HG03469 (cell line): ENCODE results near the gene KRT71.
"Not testable (repeated sequence)": the region's sequence is repeated elsewhere in the genome, so short reads cannot be mapped to it uniquely, and the experiment has no call there.

Experiments used
- ATAC-seq: cut with Tn5 transposase; IDR thresholded peaks from one replicate; pipeline ENCODE4 v1.9.1; 2021; ENCODE audit warnings: mild to moderate bottlenecking, moderate library complexity, moderate number of reproducible peaks; ENCODE audit not compliant: unreplicated experiment

The KRT71 gene

GRCh38 chr12:52552681-52553195 lies at the start of gene KRT71:
Gene KRT71, minus strand, starts transcription at chr12:52553145. Its CDS starts 68 bp downstream, at chr12:52553077.
- ATAC-seq, result no peak

GRCh38 chr12:52602552-52602951 lies 49.6 kb upstream of the KRT71 start:
- ATAC-seq, result no peak

- ATAC-seq, result no peak
These were observed 48.7 kb upstream of the KRT71 start for GRCh38 chr12:52601671-52602070.

GRCh38 chr12:52600941-52601481 lies 48.1 kb upstream of the KRT71 start, which contains the start of gene KRT72:
Gene KRT72, minus strand, starts transcription at chr12:52601463. Its CDS starts 11 bp downstream, at chr12:52601452.
- ATAC-seq, result no peak

GRCh38 chr12:52600475-52600874 lies 47.5 kb upstream of the KRT71 start:
- ATAC-seq, result no peak

- no peak for ATAC-seq
These were observed 47.1 kb upstream of the KRT71 start for GRCh38 chr12:52600071-52600470.

GRCh38 chr12:52598966-52599365 lies 46.0 kb upstream of the KRT71 start:
- ATAC-seq, result no peak

- not testable (repeated sequence) for ATAC-seq
These were observed 41.3 kb upstream of the KRT71 start for GRCh38 chr12:52594237-52594636.

GRCh38 chr12:52591521-52591920 lies 38.6 kb upstream of the KRT71 start:
- ATAC-seq, result no peak

GRCh38 chr12:52590021-52590420 lies 37.1 kb upstream of the KRT71 start:
- ATAC-seq, result no peak

- ATAC-seq, result no peak
These were observed 34.6 kb upstream of the KRT71 start for GRCh38 chr12:52587563-52587962.

- no peak for ATAC-seq
These were observed 33.0 kb upstream of the KRT71 start for GRCh38 chr12:52585946-52586345.

GRCh38 chr12:52585066-52585465 lies 32.1 kb upstream of the KRT71 start:
- ATAC-seq, result no peak

GRCh38 chr12:52584156-52584682 lies 31.3 kb upstream of the KRT71 start:
- ATAC-seq, result no peak

GRCh38 chr12:52582971-52583456 lies 30.1 kb upstream of the KRT71 start:
- no peak for ATAC-seq

GRCh38 chr12:52582486-52582885 lies 29.5 kb upstream of the KRT71 start:
- no peak for ATAC-seq

GRCh38 chr12:52581481-52581880 lies 28.5 kb upstream of the KRT71 start:
- ATAC-seq, result no peak

GRCh38 chr12:52581066-52581465 lies 28.1 kb upstream of the KRT71 start:
- ATAC-seq, result no peak

GRCh38 chr12:52580496-52580895 lies 27.6 kb upstream of the KRT71 start:
- no peak for ATAC-seq

- ATAC-seq, result no peak
These were observed 26.8 kb upstream of the KRT71 start for GRCh38 chr12:52579468-52580465.

- no peak for ATAC-seq
These were observed 25.5 kb upstream of the KRT71 start for GRCh38 chr12:52578469-52578868.
